GM23338 (cell line): ENCODE data around the gene RAP1GAP2.

Experiments
- EZH2phosphoT487 ChIP-seq: fragments of 200-600 bp; sonication (generic); IDR thresholded peaks from one replicate; pipeline ENCODE4 v1.8.1; 2018; ENCODE audit warnings: antibody characterized with exemption; ENCODE audit not compliant: unreplicated experiment
- POLR2AphosphoS5 ChIP-seq: IDR thresholded peaks from 2 replicates; pipeline ENCODE4 v1.6.1; 2016; ENCODE audit warnings: antibody characterized with exemption, low read depth

DNA sequence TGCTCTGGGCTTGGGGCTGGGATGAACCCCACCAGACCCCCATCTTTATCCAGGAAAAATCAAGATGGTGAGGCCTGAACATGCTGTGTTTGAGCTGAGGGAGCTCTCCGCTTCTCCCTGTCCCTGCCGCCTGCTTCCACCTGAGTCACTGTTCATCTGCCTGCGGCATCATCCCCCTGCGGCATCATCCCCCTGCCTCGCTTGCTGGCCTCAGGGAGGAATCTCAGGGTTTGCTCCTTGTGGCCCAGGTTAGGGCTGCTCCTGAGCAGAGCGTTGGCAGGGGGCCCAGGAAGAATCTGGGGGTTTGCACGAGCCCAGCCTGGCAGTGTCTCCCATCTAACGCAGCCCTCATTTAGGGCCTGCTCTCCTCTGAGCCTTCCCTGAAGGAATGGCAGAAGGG lies 11.4 kb upstream of the RAP1GAP2 start:
- TF ChIP-seq POLR2AphosphoS5 (no peak), EZH2phosphoT487 (no peak)
